ENCODE data around the gene AGRP. TPM values are rescaled to one million over a fixed set of nuclear protein-coding genes. Genes with fewer than 3 reads are reported as not detected.

The AGRP gene
- total RNA-seq, 2 experiments from 2014 or later: not detected

DNA sequence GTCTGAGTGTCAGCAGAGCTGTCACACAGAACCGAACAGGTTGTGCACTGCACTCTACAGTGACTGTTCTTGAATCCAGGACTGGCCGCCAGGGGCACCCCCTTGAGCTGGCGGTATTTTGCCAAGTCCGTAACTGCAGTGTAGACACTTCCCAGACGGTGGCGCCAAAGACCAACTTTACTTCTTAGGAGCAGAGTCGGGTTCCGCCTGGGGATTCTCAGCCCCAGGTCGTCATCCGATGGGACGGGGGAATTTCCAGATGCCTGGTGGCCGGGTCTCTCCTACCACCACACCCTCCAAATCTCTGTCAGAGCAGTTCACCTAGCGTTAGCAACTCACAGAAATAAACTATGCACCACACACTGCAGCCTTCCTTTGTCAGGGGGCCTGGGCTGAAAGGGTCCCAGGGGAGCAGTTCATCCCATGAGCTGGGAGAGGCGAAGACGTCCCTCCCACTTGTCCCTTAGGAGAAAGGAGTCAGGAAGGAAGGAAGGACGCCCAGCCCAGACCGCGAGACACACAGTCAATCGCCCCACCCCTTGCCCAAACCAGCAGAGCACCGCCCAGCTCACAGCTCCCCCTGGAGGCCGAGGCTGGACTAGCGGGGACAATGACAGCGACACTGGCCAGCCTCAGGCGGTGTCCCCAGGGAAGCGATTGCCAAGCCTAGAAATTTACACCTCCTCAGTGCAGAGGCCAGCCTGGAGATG, 37.9 kb upstream of the AGRP start:
- CTCF ChIA-PET: interaction anchor here (0.7 to 5.0 kb wide), 78 partner anchors 10 to 520 kb away, joined by 3 to 154 read pairs (median 5); partner anchors contain the start of genes ACD, AGRP, ATP6V0D1 and C16orf86

GRCh38 chr16:67519242-67519641, 35.9 kb upstream of the AGRP start:
- DNase-seq (no peak), ATAC-seq (no peak)
- H3K9me3 Mint-ChIP-seq: no peaks in the 10 kb centered on the region
- CTCF ChIA-PET: interaction anchor here (0.8 to 5.0 kb wide), 4 partner anchors 10 to 145 kb away, joined by 3 to 154 read pairs (median 91); partner anchors contain the start of genes ACD, C16orf86, CARMIL2 and ENKD1
- TF ChIP-seq, protein P1, sequence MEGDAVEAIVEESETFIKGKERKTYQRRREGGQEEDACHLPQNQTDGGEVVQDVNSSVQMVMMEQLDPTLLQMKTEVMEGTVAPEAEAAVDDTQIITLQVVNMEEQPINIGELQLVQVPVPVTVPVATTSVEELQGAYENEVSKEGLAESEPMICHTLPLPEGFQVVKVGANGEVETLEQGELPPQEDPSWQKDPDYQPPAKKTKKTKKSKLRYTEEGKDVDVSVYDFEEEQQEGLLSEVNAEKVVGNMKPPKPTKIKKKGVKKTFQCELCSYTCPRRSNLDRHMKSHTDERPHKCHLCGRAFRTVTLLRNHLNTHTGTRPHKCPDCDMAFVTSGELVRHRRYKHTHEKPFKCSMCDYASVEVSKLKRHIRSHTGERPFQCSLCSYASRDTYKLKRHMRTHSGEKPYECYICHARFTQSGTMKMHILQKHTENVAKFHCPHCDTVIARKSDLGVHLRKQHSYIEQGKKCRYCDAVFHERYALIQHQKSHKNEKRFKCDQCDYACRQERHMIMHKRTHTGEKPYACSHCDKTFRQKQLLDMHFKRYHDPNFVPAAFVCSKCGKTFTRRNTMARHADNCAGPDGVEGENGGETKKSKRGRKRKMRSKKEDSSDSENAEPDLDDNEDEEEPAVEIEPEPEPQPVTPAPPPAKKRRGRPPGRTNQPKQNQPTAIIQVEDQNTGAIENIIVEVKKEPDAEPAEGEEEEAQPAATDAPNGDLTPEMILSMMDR (IDR thresholded peaks at IDR 0.05): no peak
- no peak overlapping the region for H3K4me3 Mint-ChIP-seq
- no peaks in the 10 kb centered on the region for H3K36me3 Mint-ChIP-seq (ENCODE audit: low read depth)
- intact Hi-C loops (cut with micrococcal nuclease): no loop called here
- no peaks in the 10 kb centered on the region for H3K27me3 Mint-ChIP-seq
- H3K27ac Mint-ChIP-seq: no peak overlapping the region
- H3K4me1 Mint-ChIP-seq (ENCODE audit: low read depth): peaks cover 17% of the 10 kb centered on the region
- POLR2A ChIA-PET: no interaction called here

More for the DNA sequence above, 37.9 kb upstream of the AGRP start:
- Mint-ChIP-seq H3K27me3 (no peaks in the 10 kb centered on the region), H3K4me1 (ENCODE audit: low read depth) (peaks cover 16% of the 10 kb centered on the region), H3K9me3 (no peaks in the 10 kb centered on the region), H3K36me3 (ENCODE audit: low read depth) (no peaks in the 10 kb centered on the region), H3K27ac (peak overlapping the region; percentile 99), H3K4me3 (peak overlapping the region; percentile 81)
- ATAC-seq (peak; percentile 93), DNase-seq (peak; percentile 100)
- TF ChIP-seq, protein P1 (IDR thresholded peaks at IDR 0.05): peak; percentile 98
- intact Hi-C loops (cut with micrococcal nuclease): no loop called here
- POLR2A ChIA-PET: interaction anchor here (0.6 to 2.0 kb wide), 13 partner anchors 9 to 141 kb away, joined by 3 to 13 read pairs (median 3); partner anchors contain the start of genes ACD, ATP6V0D1, CARMIL2 and CTCF

- TF ChIP-seq, protein P1 (IDR thresholded peaks at IDR 0.05): no peak
- Mint-ChIP-seq H3K4me3 (no peak overlapping the region), H3K27me3 (no peaks in the 10 kb centered on the region), H3K4me1 (ENCODE audit: low read depth) (peaks cover 17% of the 10 kb centered on the region), H3K27ac (no peak overlapping the region), H3K9me3 (no peaks in the 10 kb centered on the region), H3K36me3 (ENCODE audit: low read depth) (no peaks in the 10 kb centered on the region)
- ChIA-PET POLR2A (interaction anchor here (3.3 kb wide), 1 partner anchor 126 kb away, joined by 8 read pairs; the partner anchor contains the start of gene CARMIL2), CTCF (interaction anchor here (0.8 to 3.9 kb wide), 3 partner anchors 9 to 124 kb away, joined by 3 to 133 read pairs (median 49); partner anchors contain the start of gene CARMIL2)
- ATAC-seq (no peak), DNase-seq (no peak)
- intact Hi-C loops (cut with micrococcal nuclease): no loop called here
Measured at GRCh38 chr16:67518676-67519075, 35.3 kb upstream of the AGRP start.

GRCh38 chr16:67517661-67518423, 34.5 kb upstream of the AGRP start:
- H3K36me3 Mint-ChIP-seq (ENCODE audit: low read depth): no peaks in the 10 kb centered on the region
- ATAC-seq (no peak), DNase-seq (no peak)
- TF ChIP-seq, protein P1 (IDR thresholded peaks at IDR 0.05): no peak
- ChIA-PET CTCF (interaction anchor here (0.6 to 7.4 kb wide), 10 partner anchors 12 to 151 kb away, joined by 3 to 142 read pairs (median 4); partner anchors contain the start of genes ATP6V0D1, C16orf86, CARMIL2 and ENKD1), POLR2A (interaction anchor here (1.1 to 3.3 kb wide), 3 partner anchors 19 to 150 kb away, joined by 3 to 8 read pairs (median 4); partner anchors contain the start of gene CARMIL2)
- H3K4me3 Mint-ChIP-seq: no peak overlapping the region
- intact Hi-C loops (cut with micrococcal nuclease): no loop called here
- H3K4me1 Mint-ChIP-seq (ENCODE audit: low read depth): peaks cover 17% of the 10 kb centered on the region
- no peaks in the 10 kb centered on the region for H3K9me3 Mint-ChIP-seq
- no peaks in the 10 kb centered on the region for H3K27me3 Mint-ChIP-seq
- H3K27ac Mint-ChIP-seq: no peak overlapping the region
